PC-3 (cell line): Measurements from ENCODE around the gene MCRIP2. TPM values are rescaled to one million over a fixed set of nuclear protein-coding genes. Genes with fewer than 3 reads are reported as not detected.
A peak's percentile ranks its signal among the peaks of the same experiment; 100 is the strongest.

Experiments used
- ATAC-seq: fragments of 200-7000 bp; cut with Tn5 transposase; 2 replicates; pipeline ENCODE4 v1.9.1; 2020; ENCODE audit warnings: mild to moderate bottlenecking, moderate library complexity
- BruUV-seq: library from RNA; stranded (reverse); fragments of 400-500 nt; replicated peaks from 2 replicates; lab custom pipeline; 2021; lab: Mats Ljungman, UMichigan
- CTCF ChIA-PET: fragments of 300-600 bp; sonication (Branson Sonifier 250); formaldehyde crosslinking; loops from one replicate; lab custom pipeline; 2022; ENCODE audit warnings: antibody characterized with exemption; lab: Charles Lee
- POLR2A ChIA-PET: fragments of 300-600 bp; sonication (Branson Sonifier 250); formaldehyde crosslinking; loops from one replicate; lab custom pipeline; 2022; ENCODE audit warnings: antibody characterized with exemption; ENCODE audit not compliant: unreplicated experiment; lab: Charles Lee
- DNase-seq: peaks from one replicate; pipeline ENCODE4 v3.0.0-alpha.2; 2015
- H2AFZ ChIP-seq: fragments of 300-600 bp; sonication (generic); 2 replicates; pipeline ENCODE4 v1.6.0; 2016; ENCODE audit warnings: antibody characterized with exemption, low read length
- H3F3A ChIP-seq: fragments of 300-600 bp; sonication (generic); one replicate; pipeline ENCODE4 v1.6.0; 2017; ENCODE audit warnings: antibody characterized with exemption, low read length, control low read depth, mild to moderate bottlenecking; ENCODE audit not compliant: unreplicated experiment
- H3K27ac ChIP-seq: fragments of 300-600 bp; sonication (generic); 2 replicates; pipeline ENCODE4 v1.5.1; 2016; ENCODE audit warnings: mild to moderate bottlenecking, low read length
- H3K27me3 ChIP-seq: fragments of 300-600 bp; sonication (generic); 2 replicates; pipeline ENCODE4 v1.6.1; 2016; ENCODE audit warnings: low read length, mixed read lengths
- H3K36me3 ChIP-seq: fragments of 300-600 bp; sonication (generic); 2 replicates; pipeline ENCODE4 v1.6.1; 2016; ENCODE audit warnings: low read depth, mixed run types, low read length, mixed read lengths
- H3K4me1 ChIP-seq: fragments of 300-600 bp; sonication (generic); 2 replicates; pipeline ENCODE4 v1.5.1; 2016; ENCODE audit warnings: low read length; ENCODE audit not compliant: insufficient read depth
- H3K4me2 ChIP-seq: fragments of 300-600 bp; sonication (generic); 2 replicates; pipeline ENCODE4 v1.6.0; 2016; ENCODE audit warnings: low read length
- H3K4me3 ChIP-seq: fragments of 300-600 bp; sonication (generic); 2 replicates; pipeline ENCODE4 v1.5.1; 2016; ENCODE audit warnings: mild to moderate bottlenecking, low read length, mixed read lengths
- H3K79me2 ChIP-seq: fragments of 300-600 bp; sonication (generic); 2 replicates; pipeline ENCODE4 v1.6.1; 2017; ENCODE audit warnings: low read length, mixed read lengths
- H3K9ac ChIP-seq: fragments of 300-600 bp; sonication (generic); 2 replicates; pipeline ENCODE4 v1.6.0; 2016; ENCODE audit warnings: mild to moderate bottlenecking, low read length
- H3K9me2 ChIP-seq: fragments of 300-600 bp; sonication (generic); replicated peaks from 2 replicates; pipeline ENCODE4 v1.6.1; 2016; ENCODE audit warnings: mixed run types, low read length, mixed read lengths
- H3K9me3 ChIP-seq: fragments of 300-600 bp; sonication (generic); 2 replicates; pipeline ENCODE4 v1.6.1; 2016; ENCODE audit warnings: low read length, mixed read lengths
- H4K20me1 ChIP-seq: fragments of 300-600 bp; sonication (generic); 2 replicates; pipeline ENCODE4 v1.6.1; 2016; ENCODE audit warnings: low read length, mixed read lengths
- CTCF ChIP-seq: fragments of 300-600 bp; sonication (generic); conservative IDR thresholded peaks from 2 replicates; pipeline ENCODE4 v1.5.1; 2017; ENCODE audit warnings: antibody characterized with exemption, low read depth, mild to moderate bottlenecking, low read length
- EZH2 ChIP-seq: fragments of 300-600 bp; sonication (generic); IDR thresholded peaks from one replicate; pipeline ENCODE4 v1.6.1; 2017; ENCODE audit warnings: antibody characterized with exemption, mild to moderate bottlenecking, low read length; ENCODE audit not compliant: unreplicated experiment
- EZH2phosphoT487 ChIP-seq: fragments of 300-600 bp; sonication (generic); IDR thresholded peaks from 2 replicates; pipeline ENCODE4 v1.6.1; 2018; ENCODE audit warnings: mild to moderate bottlenecking, antibody characterized with exemption, low read length, borderline replicate concordance
- intact Hi-C: fragments of 100-400 bp; cut with micrococcal nuclease; formaldehyde crosslinking; loops from 2 replicates; pipeline ENCODE4 v1.9.0; 2023
- total RNA-seq: library from RNA; depleted of rRNA; stranded (reverse); fragments of >200 nt; gene quantifications from 2 replicates; pipeline ENCODE4 v1.2.3, GENCODE V29; 2014

MCRIP2 gene
- total RNA-seq, 1 experiment from 2014 or later = 83.5 TPM

- Histone ChIP-seq H3K79me2 (no peaks in the 10 kb centered on the region), H3K4me2 (no peak overlapping the region), H3K4me3 (no peak overlapping the region), H3K27me3 (no peaks in the 10 kb centered on the region), H3K27ac (no peak overlapping the region), H3F3A (no peaks in the 10 kb centered on the region), H4K20me1 (no peaks in the 10 kb centered on the region), H2AFZ (no peak overlapping the region), H3K9me3 (no peaks in the 10 kb centered on the region), H3K4me1 (peaks cover 5% of the 10 kb centered on the region), H3K9ac (no peak overlapping the region), H3K36me3 (no peaks in the 10 kb centered on the region), H3K9me2 (no peaks in the 10 kb centered on the region)
- CTCF ChIA-PET = no interaction called here
- DNase-seq (no peak), ATAC-seq (no peak)
- intact Hi-C loops = no loop called here
- BruUV-seq = no TSS peak
- TF ChIP-seq CTCF = peak; percentile 38
- no peak for TF ChIP-seq EZH2
- POLR2A ChIA-PET = no interaction called here
These were observed 17.3 kb downstream of the MCRIP2 start for GRCh38 chr16:658679-659571.

- H3K36me3 ChIP-seq = no peaks in the 10 kb centered on the region
- no peaks in the 10 kb centered on the region for H3K9me3 ChIP-seq
- no peak for TF ChIP-seq EZH2
- TF ChIP-seq CTCF = no peak
- no peak for TF ChIP-seq EZH2phosphoT487
- H3K27me3 ChIP-seq = no peaks in the 10 kb centered on the region
- H3K27ac ChIP-seq = no peak overlapping the region
- peaks cover 5% of the 10 kb centered on the region for H3K4me1 ChIP-seq
- H3K79me2 ChIP-seq = no peaks in the 10 kb centered on the region
- POLR2A ChIA-PET = no interaction called here
- no peak overlapping the region for H3K4me3 ChIP-seq
- no peak overlapping the region for H3K4me2 ChIP-seq
- no peak for ATAC-seq
- no peak overlapping the region for H3K9ac ChIP-seq
- no peak overlapping the region for H2AFZ ChIP-seq
- DNase-seq = no peak
- H3K9me2 ChIP-seq = no peaks in the 10 kb centered on the region
- intact Hi-C loops = no loop called here
- H3F3A ChIP-seq = no peaks in the 10 kb centered on the region
- no TSS peak for BruUV-seq
- H4K20me1 ChIP-seq = no peaks in the 10 kb centered on the region
- CTCF ChIA-PET = no interaction called here
These were observed 18.0 kb downstream of the MCRIP2 start for GRCh38 chr16:659618-660017.

- no peaks in the 10 kb centered on the region for H4K20me1 ChIP-seq
- intact Hi-C loops = no loop called here
- BruUV-seq = no TSS peak
- no peak overlapping the region for H3K4me3 ChIP-seq
- H3K36me3 ChIP-seq = no peaks in the 10 kb centered on the region
- ChIA-PET POLR2A (no interaction called here), CTCF (no interaction called here)
- H3K9me3 ChIP-seq = no peaks in the 10 kb centered on the region
- H3K27me3 ChIP-seq = no peaks in the 10 kb centered on the region
- no peak overlapping the region for H3K4me2 ChIP-seq
- no peaks in the 10 kb centered on the region for H3K9me2 ChIP-seq
- no peak overlapping the region for H3K27ac ChIP-seq
- ATAC-seq (no peak), DNase-seq (no peak)
- TF ChIP-seq EZH2 = no peak
- no peak for TF ChIP-seq CTCF
- no peak for TF ChIP-seq EZH2phosphoT487
- H2AFZ ChIP-seq = no peak overlapping the region
- H3K9ac ChIP-seq = no peak overlapping the region
- H3F3A ChIP-seq = no peaks in the 10 kb centered on the region
- peaks cover 5% of the 10 kb centered on the region for H3K4me1 ChIP-seq
- H3K79me2 ChIP-seq = no peaks in the 10 kb centered on the region
These were observed 18.5 kb downstream of the MCRIP2 start for GRCh38 chr16:660132-660458.
